ENCODE data around the gene ANXA5. TPM values are rescaled to one million over a fixed set of nuclear protein-coding genes. Genes with fewer than 3 reads are reported as not detected.

Gene ANXA5
- total and polyA plus RNA-seq, 9 of the 15 experiments (the other 6 are each of a cell fraction or from before 2014, with no cell fraction given) = 49.9 to 131 (median 84.5) TPM

DNA sequence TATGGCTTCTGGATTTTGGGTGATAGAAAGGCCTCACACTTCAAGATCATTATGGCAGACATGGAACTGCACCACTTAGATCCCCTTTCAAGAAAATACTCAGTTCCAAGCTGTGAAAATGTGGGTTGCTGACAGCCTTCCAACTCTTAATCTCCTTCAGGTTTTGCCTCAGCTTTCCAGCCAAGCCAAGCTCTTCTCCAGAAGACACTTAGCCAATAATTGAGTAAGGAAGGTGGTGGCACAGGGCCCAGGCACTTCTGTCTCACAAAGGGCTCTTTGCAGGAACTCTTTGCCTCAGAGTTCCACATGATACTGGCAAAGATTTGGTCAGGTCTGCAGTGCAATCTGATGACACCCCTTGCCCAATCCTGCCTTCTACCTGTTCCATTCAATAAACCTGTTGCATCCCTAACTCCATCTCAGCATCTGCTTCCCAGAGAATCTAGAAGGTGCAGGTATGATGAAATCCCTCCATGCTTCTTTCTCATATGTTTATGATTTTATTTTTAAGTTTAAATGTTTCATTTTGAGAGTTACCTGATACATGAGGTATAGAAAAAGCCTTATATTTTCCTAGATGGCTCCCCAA is 30.6 kb downstream of the ANXA5 start:
- ChIA-PET POLR2A (no interaction called here), CTCF (ENCODE audit: low intra/inter-chr PET ratio) (no interaction called here)
- in situ Hi-C loops (cut with MboI) = no loop called here
- Histone ChIP-seq H3K4me3 (no peak overlapping the region), H3K27ac (ENCODE audit: extremely low read depth, low read depth, low read length) (no peak overlapping the region), H3K79me2 (ENCODE audit: control insufficient read depth, insufficient read depth, low read length) (no peaks in the 10 kb centered on the region), H3K9me3 (replicated peaks; ENCODE audit: control insufficient read depth, insufficient read depth, low read depth, low read length) (no peaks in the 10 kb centered on the region), H3K9ac (ENCODE audit: insufficient read depth in 1 of 2, low read depth in 2 of 2, low read length in 2 of 2) (no peak overlapping the region), H3K36me3 (ENCODE audit: control insufficient read depth, insufficient read depth, low read length) (peaks cover 26% of the 10 kb centered on the region; the same call in 2 of the 3 replicates), H3K4me2 (ENCODE audit: insufficient read depth, low read length) (no peak overlapping the region), H4K20me1 (replicated peaks; ENCODE audit: control insufficient read depth, insufficient read depth, low read length) (no peaks in the 10 kb centered on the region), H2AFZ (ENCODE audit: low read depth, low read length) (no peak overlapping the region), H3K27me3 (ENCODE audit: control insufficient read depth in 2 of 2, insufficient read depth in 2 of 2, low read length in 2 of 2) (no peaks in the 10 kb centered on the region), H3K4me1 (replicated peaks in 1 of 2; ENCODE audit: control insufficient read depth in 2 of 2, insufficient read depth in 2 of 2, low read length in 2 of 2) (no peaks in the 10 kb centered on the region), H3K9me1 (ENCODE audit: control insufficient read depth, insufficient read depth, low read length) (no peaks in the 10 kb centered on the region)
- FAIRE-seq = no peak
- intact Hi-C loops (cut with micrococcal nuclease) = no loop called here
- no peak for DNase-seq (ENCODE audit: extremely low read depth in 1 of 4, low spot score in 3 of 4)
- TF ChIP-seq HDAC1 (IDR thresholded peaks at IDR 0.05) (no peak), ZBED1 (IDR thresholded peaks at IDR 0.05) (no peak), SMARCA4 (IDR thresholded peaks at IDR 0.05) (no peak), PURB (CRISPR knock-in tag; IDR thresholded peaks at IDR 0.05; ENCODE audit: low read depth) (no peak), STAT5A (IDR thresholded peaks at IDR 0.05; ENCODE audit: borderline replicate concordance, low read length) (no peak), ESRRB (CRISPR knock-in tag; IDR thresholded peaks at IDR 0.05; ENCODE audit: borderline replicate concordance) (no peak), SREBF2 (CRISPR knock-in tag; IDR thresholded peaks at IDR 0.05) (no peak), CSDE1 (IDR thresholded peaks at IDR 0.05) (no peak), NCOA1 (IDR thresholded peaks at IDR 0.05; ENCODE audit: low read depth) (no peak), ZNF57 (CRISPR knock-in tag; IDR thresholded peaks at IDR 0.05) (no peak), ZNF197 (CRISPR knock-in tag; IDR thresholded peaks at IDR 0.05; ENCODE audit: low read depth) (no peak)
- TF ChIP-seq, protein P1, sequence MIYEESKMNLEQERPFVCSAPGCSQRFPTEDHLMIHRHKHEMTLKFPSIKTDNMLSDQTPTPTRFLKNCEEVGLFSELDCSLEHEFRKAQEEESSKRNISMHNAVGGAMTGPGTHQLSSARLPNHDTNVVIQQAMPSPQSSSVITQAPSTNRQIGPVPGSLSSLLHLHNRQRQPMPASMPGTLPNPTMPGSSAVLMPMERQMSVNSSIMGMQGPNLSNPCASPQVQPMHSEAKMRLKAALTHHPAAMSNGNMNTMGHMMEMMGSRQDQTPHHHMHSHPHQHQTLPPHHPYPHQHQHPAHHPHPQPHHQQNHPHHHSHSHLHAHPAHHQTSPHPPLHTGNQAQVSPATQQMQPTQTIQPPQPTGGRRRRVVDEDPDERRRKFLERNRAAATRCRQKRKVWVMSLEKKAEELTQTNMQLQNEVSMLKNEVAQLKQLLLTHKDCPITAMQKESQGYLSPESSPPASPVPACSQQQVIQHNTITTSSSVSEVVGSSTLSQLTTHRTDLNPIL (CRISPR knock-in tag; IDR thresholded peaks at IDR 0.05) = no peak
- TF ChIP-seq, protein P2, sequence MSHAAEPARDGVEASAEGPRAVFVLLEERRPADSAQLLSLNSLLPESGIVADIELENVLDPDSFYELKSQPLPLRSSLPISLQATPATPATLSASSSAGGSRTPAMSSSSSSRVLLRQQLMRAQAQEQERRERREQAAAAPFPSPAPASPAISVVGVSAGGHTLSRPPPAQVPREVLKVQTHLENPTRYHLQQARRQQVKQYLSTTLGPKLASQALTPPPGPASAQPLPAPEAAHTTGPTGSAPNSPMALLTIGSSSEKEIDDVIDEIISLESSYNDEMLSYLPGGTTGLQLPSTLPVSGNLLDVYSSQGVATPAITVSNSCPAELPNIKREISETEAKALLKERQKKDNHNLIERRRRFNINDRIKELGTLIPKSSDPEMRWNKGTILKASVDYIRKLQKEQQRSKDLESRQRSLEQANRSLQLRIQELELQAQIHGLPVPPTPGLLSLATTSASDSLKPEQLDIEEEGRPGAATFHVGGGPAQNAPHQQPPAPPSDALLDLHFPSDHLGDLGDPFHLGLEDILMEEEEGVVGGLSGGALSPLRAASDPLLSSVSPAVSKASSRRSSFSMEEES (CRISPR knock-in tag; IDR thresholded peaks at IDR 0.05) = no peak
- TF ChIP-seq, protein P3, sequence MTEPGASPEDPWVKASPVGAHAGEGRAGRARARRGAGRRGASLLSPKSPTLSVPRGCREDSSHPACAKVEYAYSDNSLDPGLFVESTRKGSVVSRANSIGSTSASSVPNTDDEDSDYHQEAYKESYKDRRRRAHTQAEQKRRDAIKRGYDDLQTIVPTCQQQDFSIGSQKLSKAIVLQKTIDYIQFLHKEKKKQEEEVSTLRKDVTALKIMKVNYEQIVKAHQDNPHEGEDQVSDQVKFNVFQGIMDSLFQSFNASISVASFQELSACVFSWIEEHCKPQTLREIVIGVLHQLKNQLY (CRISPR knock-in tag; conservative IDR thresholded peaks at IDR 0.05) = no peak
- no TSS peak for BruUV-seq (replicated peaks)
- ATAC-seq = no peak
